Pancreas (tissue), 10 donors: ENCODE measurements around the gene ABTB2. TPM values are rescaled to one million over a fixed set of nuclear protein-coding genes. Genes with fewer than 3 reads are reported as not detected.

Source experiments
- ATAC-seq, 4 donors: fragments of 200-7000 bp; cut with Tn5 transposase; one replicate each; pipeline versions ENCODE4 v1.8.0 to v1.9.1; 2020; ENCODE audit warnings: mild to moderate bottlenecking in 4 of 4, moderate library complexity in 4 of 4
- DNase-seq, 6 donors: peaks; one replicate each; pipeline ENCODE4 v3.0.0-alpha.2; 2020
- FAIRE-seq: peaks from 2 replicates; lab custom pipeline; 2012; peaks lifted over from hg19 to GRCh38; lab: Jason Lieb, UNC
- H3K27ac ChIP-seq, 4 donors: fragments of 200-600 bp; sonication (generic); 1 replicate in 3 of 4; 2 replicates in 1 of 4; pipeline versions ENCODE4 v1.5.0 to v1.8.0; 2020
- H3K27me3 ChIP-seq, 4 donors: fragments of 200-600 bp; one replicate each; pipeline ENCODE4 v1.8.0; 2021
- H3K36me3 ChIP-seq, 3 donors: fragments of 200-600 bp; sonication (generic) in 1 of 3; one replicate each; pipeline versions ENCODE4 v1.5.0 to v1.8.0; 2020 to 2021
- H3K4me1 ChIP-seq, 3 donors: fragments of 200-600 bp; one replicate each; pipeline ENCODE4 v1.8.0; 2021
- H3K4me3 ChIP-seq, 4 donors: fragments of 200-600 bp; sonication (generic) in 2 of 4; one replicate each; pipeline versions ENCODE4 v1.5.0 to v1.8.0; 2020 to 2021
- H3K9me3 ChIP-seq, 4 donors: fragments of 200-600 bp; one replicate each; pipeline ENCODE4 v1.8.0; 2021
- WGBS, 2 donors: extraction: QIAGEN DNeasy Blood & Tissue Kit; methylation state at CpG; one replicate each; pipeline ENCODE4 v1.1.7; 2013; 5-methylcytosine and 5-hydroxymethylcytosine counted together
- intact Hi-C, 3 donors: fragments of 100-400 bp; cut with DNase I; formaldehyde crosslinking; loops; one replicate each; pipeline versions ENCODE4 v1.11.1 to v1.14.2; 2022
- polyA plus RNA-seq, 2 donors: library from polyadenylated mRNA; stranded (reverse); fragments of 200-250 nt; gene quantifications; one replicate each; pipeline ENCODE4 v1.2.3, GENCODE V29; 2013
- total RNA-seq, 6 donors: library from RNA; stranded (reverse); fragmentation: NEBNext Ultra II Directional in 4 of 6; extraction: Animal tissue kit (Norgen Biotek cat#: 25700) in 4 of 6; gene quantifications; one replicate each; pipeline versions ENCODE4 v1.2.1 to v1.2.4, GENCODE V29; 2021 to 2023
- TF ChIP-seq, protein P1 (sequence below), 4 donors: fragments of 200-600 bp; sonication (generic) in 3 of 4; IDR thresholded peaks; one replicate each; pipeline versions ENCODE4 v1.5.0 to v1.8.0; 2021; ENCODE audit warnings: antibody characterized with exemption in 4 of 4
- donor health status: healthy with polysubstance abuse.
- donor health status: DM: no; HTN: no; CAD: no; lungs with moderate emphysema.
- donor health status: DM: no; HTN: no; CAD: no.
- donor health status: control.
- donor health status: control.
- donor health status: Bipolar disorder and iron deficiency.
- donor health status: DM: yes; HTN: yes; CAD: no.
- donor health status: DM: no; HTN: no; CAD: no.
- donor health status: DM: no; HTN: no; CAD: no.
- donor health status: DM: yes; HTN: yes; CAD: no.

The ABTB2 gene
- total and polyA plus RNA-seq, 8 donors: 0.63 to 4.4 (median 1.9) TPM

DNA sequence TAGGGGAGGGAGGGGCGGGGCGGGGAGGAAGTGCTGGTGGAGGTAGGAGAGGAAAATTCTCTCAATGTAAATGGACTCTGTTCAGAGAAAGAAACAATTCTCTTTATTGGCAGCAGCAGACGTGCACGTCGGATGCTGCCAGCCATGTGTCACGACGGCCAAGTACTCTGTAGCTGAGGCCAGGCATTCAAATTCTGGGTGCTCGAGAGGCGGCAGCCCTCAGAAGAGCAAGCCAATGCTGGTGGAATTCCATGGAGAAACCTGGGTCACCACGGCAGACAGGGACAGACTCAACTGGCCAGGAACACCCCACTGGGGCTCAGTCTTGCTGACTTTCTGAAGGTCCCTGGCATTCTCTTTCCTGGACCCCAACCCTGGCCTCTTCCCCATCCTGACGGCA lies 90.8 kb downstream of the ABTB2 start:
- no peaks in the 10 kb centered on the region for H3K27me3 ChIP-seq
- H3K36me3 ChIP-seq: no peaks in the 10 kb centered on the region
- TF ChIP-seq, protein P1, sequence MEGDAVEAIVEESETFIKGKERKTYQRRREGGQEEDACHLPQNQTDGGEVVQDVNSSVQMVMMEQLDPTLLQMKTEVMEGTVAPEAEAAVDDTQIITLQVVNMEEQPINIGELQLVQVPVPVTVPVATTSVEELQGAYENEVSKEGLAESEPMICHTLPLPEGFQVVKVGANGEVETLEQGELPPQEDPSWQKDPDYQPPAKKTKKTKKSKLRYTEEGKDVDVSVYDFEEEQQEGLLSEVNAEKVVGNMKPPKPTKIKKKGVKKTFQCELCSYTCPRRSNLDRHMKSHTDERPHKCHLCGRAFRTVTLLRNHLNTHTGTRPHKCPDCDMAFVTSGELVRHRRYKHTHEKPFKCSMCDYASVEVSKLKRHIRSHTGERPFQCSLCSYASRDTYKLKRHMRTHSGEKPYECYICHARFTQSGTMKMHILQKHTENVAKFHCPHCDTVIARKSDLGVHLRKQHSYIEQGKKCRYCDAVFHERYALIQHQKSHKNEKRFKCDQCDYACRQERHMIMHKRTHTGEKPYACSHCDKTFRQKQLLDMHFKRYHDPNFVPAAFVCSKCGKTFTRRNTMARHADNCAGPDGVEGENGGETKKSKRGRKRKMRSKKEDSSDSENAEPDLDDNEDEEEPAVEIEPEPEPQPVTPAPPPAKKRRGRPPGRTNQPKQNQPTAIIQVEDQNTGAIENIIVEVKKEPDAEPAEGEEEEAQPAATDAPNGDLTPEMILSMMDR (IDR thresholded peaks at IDR 0.05): no peak
- peak overlapping the region in 2 of 4 donors; percentile 5 to 33 for H3K27ac ChIP-seq
- FAIRE-seq (no peak), DNase-seq (no peak), ATAC-seq (no peak)
- 65 to 71% methylated on average over 11 of the region's 11 CpGs for WGBS, 2 donors
- no peaks in the 10 kb centered on the region for H3K9me3 ChIP-seq
- no peak overlapping the region for H3K4me3 ChIP-seq
- intact Hi-C loops: no loop called here
- peaks cover 0 to 6% (median 0%) of the 10 kb centered on the region in 3 donors for H3K4me1 ChIP-seq

DNA sequence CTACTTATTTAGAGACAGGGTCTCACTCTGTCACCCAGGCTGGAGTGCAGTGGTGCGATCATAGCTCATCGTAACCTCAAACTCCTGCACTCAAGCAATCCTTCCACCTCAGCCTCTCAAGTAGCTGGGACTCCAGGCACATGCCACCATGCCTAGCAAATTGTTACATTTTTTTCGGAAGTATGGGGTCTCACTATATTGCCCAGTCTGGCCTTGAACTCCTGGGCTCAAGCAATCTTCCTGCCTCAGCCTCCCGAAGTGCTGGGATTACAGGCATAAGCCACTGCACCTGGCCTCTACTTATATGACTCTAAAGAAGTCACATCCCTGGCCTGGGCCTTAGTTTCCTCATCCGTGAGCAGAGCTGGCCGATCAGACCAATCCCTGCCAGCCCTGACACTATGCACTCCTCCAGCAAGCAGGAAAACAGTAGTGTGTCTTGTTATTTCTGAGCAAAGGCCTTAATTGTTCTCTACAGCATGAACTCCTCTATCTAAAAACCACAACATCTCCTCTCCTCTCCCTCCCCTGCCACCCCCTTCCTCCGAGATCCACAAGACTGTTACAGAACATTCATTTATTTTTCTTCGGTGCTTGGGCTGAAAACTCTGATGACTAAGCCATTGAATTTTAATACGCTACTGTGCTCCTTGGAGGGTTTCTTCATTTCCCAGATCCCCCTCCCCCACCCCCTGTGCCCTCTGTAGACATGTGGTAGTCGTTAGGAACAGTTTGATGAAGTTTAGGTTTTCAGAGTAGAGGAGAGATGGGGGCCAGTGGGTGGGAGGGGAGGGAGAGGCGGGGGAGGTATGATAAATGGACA lies 91.5 kb downstream of the ABTB2 start:
- Histone ChIP-seq H3K4me1 (peaks cover 0 to 6% (median 0%) of the 10 kb centered on the region in 3 donors), H3K27ac (peak overlapping the region in 2 of 4 donors; percentile 5 to 33), H3K27me3 (no peaks in the 10 kb centered on the region), H3K36me3 (no peaks in the 10 kb centered on the region), H3K4me3 (no peak overlapping the region), H3K9me3 (no peaks in the 10 kb centered on the region)
- FAIRE-seq: no peak
- no peak for DNase-seq
- intact Hi-C loops: no loop called here
- peak in 1 of 4 donors; percentile 14 for ATAC-seq
- WGBS, 2 donors: 77 to 81% methylated on average over 11 of the region's 11 CpGs
- TF ChIP-seq, protein P1 (IDR thresholded peaks at IDR 0.05): no peak

- Histone ChIP-seq H3K4me1 (peaks cover 0 to 6% (median 0%) of the 10 kb centered on the region in 3 donors), H3K27ac (peak overlapping the region in 2 of 4 donors; percentile 71 to 80), H3K4me3 (no peak overlapping the region), H3K27me3 (no peaks in the 10 kb centered on the region), H3K9me3 (no peaks in the 10 kb centered on the region), H3K36me3 (no peaks in the 10 kb centered on the region)
- no peak for DNase-seq
- WGBS, 2 donors: 85 to 88% methylated on average over 11 of the region's 11 CpGs
- no peak for FAIRE-seq
- no peak for ATAC-seq
- intact Hi-C loops: no loop called here
- TF ChIP-seq, protein P1 (IDR thresholded peaks at IDR 0.05): no peak
Observed at GRCh38 chr11:34264303-34265110, 93.3 kb downstream of the ABTB2 start.

DNA sequence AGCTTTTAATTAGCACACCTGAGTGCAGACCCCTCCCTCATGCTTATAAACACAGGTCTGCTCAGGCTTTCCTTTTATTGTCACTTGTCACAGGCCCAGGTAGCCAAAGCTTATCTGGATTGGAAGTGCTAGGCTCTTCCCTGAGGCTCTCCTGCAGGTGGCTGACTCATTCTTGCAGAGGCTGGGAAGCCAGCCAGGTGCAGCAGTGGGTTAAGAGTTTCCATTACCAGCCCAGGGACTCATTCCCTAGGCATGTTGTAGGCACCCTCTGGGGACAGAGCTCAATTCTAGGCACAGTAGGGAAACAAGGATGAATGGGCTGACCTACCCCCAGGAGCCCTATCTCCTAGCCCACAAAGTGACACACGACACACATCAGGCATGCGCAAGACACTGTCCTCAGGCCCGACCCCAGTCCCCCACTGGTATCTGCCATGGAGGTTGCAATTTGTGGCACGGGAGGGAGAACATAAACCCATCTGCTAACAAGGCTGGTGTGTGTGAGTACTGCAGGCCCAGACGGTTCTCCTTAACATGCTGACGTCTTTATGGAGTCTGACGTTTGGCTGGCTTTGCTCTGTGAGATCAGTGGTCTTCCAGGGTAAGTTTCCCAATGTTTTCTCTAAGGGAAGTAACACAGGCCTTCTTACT lies 94.2 kb downstream of the ABTB2 start:
- 92 to 96% methylated on average over 7 of the region's 7 CpGs for WGBS, 2 donors
- DNase-seq (peak; percentile 84 to 89 (median 86)), ATAC-seq (peak; percentile 92 to 96 (median 96)), FAIRE-seq (no peak)
- peak overlapping the region; percentile 16 to 80 (median 64) for H3K27ac ChIP-seq
- TF ChIP-seq, protein P1 (IDR thresholded peaks at IDR 0.05): no peak
- no peak overlapping the region for H3K4me3 ChIP-seq
- intact Hi-C loops: no loop called here
- peaks cover 0 to 6% (median 0%) of the 10 kb centered on the region in 3 donors for H3K4me1 ChIP-seq
- H3K36me3 ChIP-seq: no peaks in the 10 kb centered on the region
- H3K9me3 ChIP-seq: no peaks in the 10 kb centered on the region
- no peaks in the 10 kb centered on the region for H3K27me3 ChIP-seq
